IPS-18a (cell line): ENCODE measurements around the gene NDUFA5.

ENCODE experiments used
- H3K27ac ChIP-seq: one replicate; pipeline ENCODE4 v1.5.1; 2013; ENCODE audit warnings: low read length
- H3K27me3 ChIP-seq: one replicate; pipeline ENCODE4 v1.6.1; 2013; ENCODE audit warnings: mild to moderate bottlenecking, low read length; ENCODE audit not compliant: control insufficient read depth, insufficient read depth
- H3K36me3 ChIP-seq: one replicate; pipeline ENCODE4 v1.6.1; 2013; ENCODE audit warnings: low read depth, low read length; ENCODE audit not compliant: control insufficient read depth
- H3K4me1 ChIP-seq: one replicate; pipeline ENCODE4 v1.6.1; 2013; ENCODE audit warnings: low read depth, low read length; ENCODE audit not compliant: control insufficient read depth
- H3K4me3 ChIP-seq: one replicate; pipeline ENCODE4 v1.5.1; 2013; ENCODE audit warnings: low read length
- H3K9ac ChIP-seq: one replicate; pipeline ENCODE4 v1.6.1; 2013; ENCODE audit warnings: mild to moderate bottlenecking, low read length, moderate library complexity
- H3K9me3 ChIP-seq: one replicate; pipeline ENCODE4 v1.6.1; 2013; ENCODE audit warnings: low read depth, low read length; ENCODE audit not compliant: control insufficient read depth

NDUFA5 gene

DNA sequence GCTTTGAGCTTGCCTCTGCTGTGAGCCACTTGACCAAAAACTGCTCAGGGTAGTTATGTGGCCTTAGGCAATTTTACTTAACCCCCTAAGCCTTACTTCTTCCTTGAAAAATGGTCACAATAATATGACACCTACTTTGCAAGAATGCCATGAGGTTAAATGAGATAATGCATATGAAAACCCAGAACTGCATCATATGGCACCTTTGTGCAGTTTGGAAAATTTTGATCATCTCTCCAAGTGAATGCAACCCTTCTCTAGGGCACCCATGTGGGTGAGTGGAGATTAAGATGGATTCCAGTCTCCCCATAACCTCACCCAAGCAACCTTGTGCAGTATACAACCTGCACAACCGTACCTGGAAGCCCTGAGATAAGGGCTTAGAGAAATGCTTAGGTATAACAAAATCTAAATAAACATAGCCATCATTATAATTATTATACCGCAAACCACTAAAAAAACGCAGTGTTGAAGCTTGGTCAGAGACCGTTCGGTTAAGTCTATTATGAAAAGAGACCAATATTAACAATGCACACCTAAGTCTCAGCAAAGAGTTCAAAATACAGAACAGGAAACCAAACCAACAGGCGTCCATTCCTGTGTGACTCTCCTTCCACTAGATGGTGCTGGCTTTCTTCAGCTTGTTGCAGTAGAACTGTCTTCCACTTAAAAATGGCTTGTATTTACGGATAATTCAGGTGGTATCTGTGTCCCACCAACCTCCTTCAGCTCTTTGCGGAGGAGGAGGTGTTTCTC lies 23.0 kb upstream of the NDUFA5 start:
- no peak overlapping the region for H3K9ac ChIP-seq
- no peak overlapping the region for H3K27ac ChIP-seq
- H3K4me1 ChIP-seq, result peaks cover 8% of the 10 kb centered on the region
- H3K9me3 ChIP-seq, result no peaks in the 10 kb centered on the region
- no peaks in the 10 kb centered on the region for H3K27me3 ChIP-seq
- H3K4me3 ChIP-seq, result no peak overlapping the region
- H3K36me3 ChIP-seq, result no peaks in the 10 kb centered on the region

DNA sequence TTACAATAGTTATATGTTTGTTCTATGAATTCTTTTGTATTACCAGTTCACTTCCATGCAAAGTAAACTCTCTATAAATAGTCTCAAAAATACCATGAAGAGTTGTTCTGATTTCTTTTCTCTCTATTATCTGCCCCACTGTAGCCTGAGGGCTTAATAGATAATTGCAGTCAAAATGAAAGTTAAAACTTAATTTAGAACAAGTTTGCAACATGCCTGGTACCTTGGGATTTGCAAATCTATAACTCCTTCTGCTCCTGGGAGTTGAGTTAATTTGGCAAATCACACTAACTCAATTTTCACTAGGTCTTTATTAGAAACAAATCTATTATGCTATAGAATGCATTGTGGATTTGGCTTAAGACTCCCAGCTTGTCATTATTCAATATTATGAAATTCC lies 21.8 kb upstream of the NDUFA5 start:
- no peak overlapping the region for H3K9ac ChIP-seq
- H3K27me3 ChIP-seq, result no peaks in the 10 kb centered on the region
- no peak overlapping the region for H3K27ac ChIP-seq
- H3K9me3 ChIP-seq, result no peaks in the 10 kb centered on the region
- no peaks in the 10 kb centered on the region for H3K36me3 ChIP-seq
- no peak overlapping the region for H3K4me3 ChIP-seq
- H3K4me1 ChIP-seq, result peaks cover 20% of the 10 kb centered on the region

DNA sequence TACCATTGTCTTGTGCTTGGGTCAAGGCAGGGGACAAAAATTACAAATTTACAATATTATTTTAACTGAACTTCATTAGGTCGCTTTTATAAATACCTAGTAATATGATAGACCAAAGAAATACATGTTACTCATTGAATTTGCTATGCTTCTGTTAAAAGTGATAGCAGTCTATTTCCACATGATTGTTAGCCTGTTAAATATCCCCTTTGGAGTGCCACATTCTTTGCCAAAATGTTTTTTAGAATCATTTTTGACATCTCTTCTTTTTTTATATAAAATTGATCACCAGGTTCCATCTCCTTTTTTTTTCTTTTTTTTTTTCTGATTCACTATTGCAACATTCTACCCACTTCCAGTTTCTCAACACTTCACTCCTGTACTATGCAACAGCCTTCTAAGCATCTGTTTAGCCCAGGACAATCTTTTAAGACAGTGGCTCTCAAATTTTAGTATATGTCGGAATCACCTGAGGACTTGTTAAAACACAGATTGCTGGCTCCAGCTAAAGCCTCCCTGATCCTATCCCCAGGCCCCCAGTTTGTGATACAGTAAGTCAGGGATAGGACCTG lies 16.4 kb upstream of the NDUFA5 start:
- no peak overlapping the region for H3K27ac ChIP-seq

DNA sequence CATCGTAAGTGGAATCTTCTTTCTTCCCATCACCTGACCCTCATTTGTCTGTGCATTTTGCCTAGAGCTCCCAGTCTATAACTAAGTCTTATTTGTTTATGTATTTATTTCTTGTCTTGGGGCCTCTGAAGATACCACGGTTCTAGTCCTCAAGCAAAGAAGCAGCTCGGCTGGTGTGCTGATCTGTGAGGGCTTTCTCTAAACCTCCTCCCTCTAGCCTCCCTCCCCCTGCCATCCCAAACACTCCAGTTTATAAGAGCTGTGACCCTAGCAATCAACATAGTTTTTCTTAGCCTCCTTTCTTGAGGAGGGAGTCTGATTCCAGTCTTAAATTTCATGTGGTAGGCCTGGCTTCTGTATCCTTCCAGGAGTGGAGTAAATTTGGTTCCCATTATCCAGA lies 15.7 kb upstream of the NDUFA5 start:
- Histone ChIP-seq H3K27ac (no peak overlapping the region), H3K27me3 (no peaks in the 10 kb centered on the region), H3K36me3 (no peaks in the 10 kb centered on the region), H3K4me3 (no peak overlapping the region), H3K9me3 (no peaks in the 10 kb centered on the region), H3K4me1 (peaks cover 24% of the 10 kb centered on the region), H3K9ac (no peak overlapping the region)

More for the DNA sequence above, 16.4 kb upstream of the NDUFA5 start:
- Histone ChIP-seq H3K4me3 (no peak overlapping the region), H3K36me3 (no peaks in the 10 kb centered on the region), H3K9ac (no peak overlapping the region), H3K4me1 (peaks cover 24% of the 10 kb centered on the region), H3K9me3 (no peaks in the 10 kb centered on the region), H3K27me3 (no peaks in the 10 kb centered on the region)

DNA sequence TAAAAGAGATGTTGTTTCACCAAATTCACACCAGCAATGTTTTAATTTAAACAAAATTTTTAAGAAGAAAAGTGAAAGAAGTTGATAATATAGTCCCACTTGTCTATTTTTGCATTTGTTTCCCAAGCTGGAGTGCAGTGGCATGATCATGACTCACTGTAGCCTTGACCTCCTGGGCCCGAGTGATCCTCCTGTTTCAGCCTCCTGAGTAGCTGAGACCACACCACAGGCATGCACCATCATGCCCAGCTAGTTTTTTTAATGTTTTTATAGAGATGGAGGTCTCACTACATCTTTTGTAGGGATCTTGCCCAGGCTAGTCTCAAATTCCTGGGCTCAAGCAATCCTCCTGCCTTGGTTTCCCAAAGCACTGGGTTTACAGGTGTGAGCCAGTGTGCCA lies 14.1 kb upstream of the NDUFA5 start:
- Histone ChIP-seq H3K27me3 (no peaks in the 10 kb centered on the region), H3K9me3 (no peaks in the 10 kb centered on the region), H3K36me3 (no peaks in the 10 kb centered on the region), H3K4me3 (no peak overlapping the region), H3K9ac (no peak overlapping the region), H3K27ac (no peak overlapping the region), H3K4me1 (peaks cover 24% of the 10 kb centered on the region)

DNA sequence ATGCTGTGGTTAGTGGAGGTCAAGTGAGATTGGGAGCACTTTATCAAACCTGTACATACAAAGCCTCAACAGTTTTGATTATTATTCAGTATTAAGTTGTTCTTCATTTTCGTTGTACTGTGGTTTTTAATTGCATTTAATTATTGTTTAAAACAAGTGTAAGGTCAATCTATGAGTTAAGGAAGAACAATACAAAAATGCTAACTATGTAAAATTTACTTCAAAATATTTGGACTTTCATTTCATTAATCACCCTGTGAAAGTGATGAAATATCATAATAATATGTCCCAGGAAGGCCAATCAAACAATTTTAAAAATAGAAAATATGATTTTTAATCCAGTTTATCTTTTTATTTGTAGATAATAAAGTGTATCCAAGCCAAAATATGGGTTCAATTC lies 13.6 kb upstream of the NDUFA5 start:
- Histone ChIP-seq H3K27me3 (no peaks in the 10 kb centered on the region), H3K36me3 (no peaks in the 10 kb centered on the region), H3K27ac (no peak overlapping the region), H3K4me3 (no peak overlapping the region), H3K9ac (no peak overlapping the region), H3K9me3 (no peaks in the 10 kb centered on the region), H3K4me1 (peaks cover 24% of the 10 kb centered on the region)

DNA sequence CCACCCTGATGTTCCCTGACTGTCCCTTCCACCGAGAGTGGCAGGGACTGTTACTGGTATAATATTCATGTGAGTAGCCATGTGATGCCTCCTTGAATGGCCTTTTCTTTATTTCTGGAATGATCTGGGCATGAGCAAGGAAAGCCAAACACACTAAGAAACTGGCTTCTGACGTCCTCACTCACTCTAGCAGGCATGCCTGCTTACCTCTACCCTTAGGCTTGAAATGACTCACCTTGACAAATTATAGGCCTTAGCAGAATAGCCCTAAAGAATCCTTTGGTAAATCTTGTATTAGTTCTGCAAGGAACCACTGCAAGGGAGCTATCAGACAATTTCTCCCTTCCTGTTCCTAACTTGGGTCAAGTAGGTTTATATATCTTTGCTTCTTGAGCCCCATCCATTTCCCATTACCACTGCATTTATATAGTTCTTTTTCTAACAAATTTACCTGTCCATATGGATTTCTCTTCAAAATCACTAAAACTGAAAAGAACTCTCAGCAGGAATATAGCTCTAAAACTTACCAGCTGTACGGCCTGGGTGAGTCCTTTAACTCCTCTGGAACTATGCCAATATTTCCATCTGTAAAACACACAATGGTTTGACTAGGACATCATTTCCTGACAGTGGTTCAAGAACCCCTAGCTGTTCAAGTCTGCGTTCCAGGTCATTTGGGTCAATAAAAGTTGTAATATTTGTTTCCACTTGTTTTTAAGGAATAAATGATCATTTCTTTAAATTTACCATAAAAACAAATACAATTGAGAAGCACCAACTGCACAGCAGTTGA lies 13.0 kb upstream of the NDUFA5 start:
- Histone ChIP-seq H3K36me3 (no peaks in the 10 kb centered on the region), H3K27me3 (no peaks in the 10 kb centered on the region), H3K4me1 (peaks cover 22% of the 10 kb centered on the region), H3K9ac (no peak overlapping the region), H3K4me3 (no peak overlapping the region), H3K27ac (no peak overlapping the region), H3K9me3 (no peaks in the 10 kb centered on the region)

DNA sequence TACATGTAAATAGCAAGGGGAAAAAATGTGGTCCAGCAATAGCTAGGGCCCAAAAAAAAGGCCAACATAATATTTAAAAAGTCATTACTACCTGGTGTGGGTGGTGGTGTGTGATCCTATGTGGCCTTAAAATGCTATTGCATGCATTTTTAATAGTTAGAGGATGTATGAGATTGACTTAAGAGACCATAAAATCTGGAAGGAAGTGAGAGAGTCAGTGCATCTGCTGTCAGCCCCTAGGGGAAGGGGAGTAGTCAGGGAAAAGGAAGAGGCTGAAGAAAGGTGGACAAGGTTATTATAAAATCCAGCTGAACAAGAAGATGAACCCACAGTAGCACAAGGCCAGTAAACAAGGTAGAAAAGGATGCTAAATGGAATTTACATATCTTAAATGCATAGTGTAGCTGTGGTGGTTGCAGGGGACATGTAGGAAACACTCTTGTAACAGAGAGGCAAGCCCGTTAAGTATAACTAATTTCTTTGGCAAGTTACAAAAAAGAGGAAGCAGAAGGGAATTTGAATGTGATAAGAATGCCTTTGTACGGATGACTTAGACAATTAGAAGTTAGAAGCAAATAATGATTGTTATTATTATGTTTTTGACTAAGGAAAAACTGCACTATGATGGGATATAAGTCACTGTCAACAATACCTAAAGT lies 11.9 kb upstream of the NDUFA5 start:
- Histone ChIP-seq H3K9ac (no peak overlapping the region), H3K9me3 (no peaks in the 10 kb centered on the region), H3K4me3 (no peak overlapping the region), H3K27me3 (no peaks in the 10 kb centered on the region), H3K27ac (no peak overlapping the region), H3K36me3 (no peaks in the 10 kb centered on the region), H3K4me1 (peaks cover 11% of the 10 kb centered on the region)

DNA sequence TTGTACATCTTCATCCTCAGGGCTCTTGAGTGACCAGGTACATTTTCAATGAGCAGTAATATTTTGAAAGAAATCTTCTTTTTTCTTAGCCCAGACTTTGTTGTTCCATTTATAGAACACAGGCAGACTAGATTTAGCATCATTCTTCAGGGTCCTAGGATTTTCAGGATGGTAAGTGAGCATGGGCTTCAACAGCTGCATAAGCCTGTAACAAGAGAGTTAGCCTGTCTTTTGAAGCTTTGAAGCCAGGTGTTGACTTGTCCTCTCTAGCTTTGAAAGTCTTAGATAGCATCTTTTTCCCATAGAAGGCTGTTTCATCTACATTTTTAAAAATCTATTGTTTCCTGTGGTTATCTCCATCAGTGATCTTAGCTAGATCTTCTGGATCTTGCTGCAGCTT lies 4.5 kb upstream of the NDUFA5 start:
- no peaks in the 10 kb centered on the region for H3K4me1 ChIP-seq
- no peaks in the 10 kb centered on the region for H3K36me3 ChIP-seq
- no peak overlapping the region for H3K9ac ChIP-seq
- H3K27me3 ChIP-seq, result no peaks in the 10 kb centered on the region
- no peak overlapping the region for H3K4me3 ChIP-seq
- H3K27ac ChIP-seq, result no peak overlapping the region
- H3K9me3 ChIP-seq, result no peaks in the 10 kb centered on the region

DNA sequence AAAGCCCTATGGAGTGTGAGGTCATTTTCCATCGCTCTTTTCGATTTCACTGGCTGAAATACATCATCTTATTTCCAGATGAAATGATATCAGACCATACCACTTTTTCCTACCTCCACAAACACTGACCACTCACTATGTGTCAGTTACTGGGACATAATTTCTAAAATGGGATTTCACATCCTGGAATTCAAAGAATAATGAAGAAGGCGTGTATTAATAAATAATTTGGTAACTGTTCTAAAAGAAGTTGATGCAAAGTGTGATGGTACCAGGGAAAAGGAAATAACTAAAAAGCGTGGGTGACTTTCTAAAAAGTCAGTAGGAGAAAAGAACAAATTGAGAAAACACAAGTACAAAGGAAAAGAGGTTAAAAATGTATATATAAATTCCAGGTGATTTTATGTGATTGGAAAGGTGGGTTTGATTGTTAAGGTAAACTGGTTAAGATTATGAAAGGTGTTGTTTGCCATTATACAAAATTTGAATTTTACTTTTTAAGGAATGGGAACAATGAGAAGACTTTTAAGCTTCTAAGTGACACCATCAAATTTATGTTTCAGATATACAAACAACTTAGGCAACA lies 764 bp upstream of the NDUFA5 start:
- Histone ChIP-seq H3K27me3 (no peaks in the 10 kb centered on the region), H3K4me3 (peak overlapping the region; percentile 98), H3K9ac (peak overlapping the region; percentile 40), H3K27ac (peak overlapping the region; percentile 59), H3K9me3 (no peaks in the 10 kb centered on the region), H3K4me1 (no peaks in the 10 kb centered on the region), H3K36me3 (no peaks in the 10 kb centered on the region)

DNA sequence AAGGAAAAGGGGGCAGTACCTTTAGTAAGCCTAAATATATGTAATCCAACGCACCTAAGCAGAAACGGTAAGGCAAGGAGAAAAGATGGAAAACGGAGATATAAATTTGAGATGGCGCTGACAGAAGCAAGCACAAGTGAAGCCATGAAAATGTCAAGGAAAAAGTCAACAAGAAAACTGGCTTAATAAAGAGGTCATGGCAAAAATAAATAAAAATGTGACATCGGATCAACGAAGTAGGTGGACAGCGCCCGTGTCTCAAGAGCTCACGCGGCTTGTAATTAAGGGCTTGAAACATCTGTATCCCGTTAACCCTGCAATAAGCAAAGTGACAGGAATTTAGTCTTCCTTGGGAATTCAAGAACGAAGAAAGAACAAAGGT lies 611 bp downstream of the NDUFA5 start:
- peak overlapping the region; percentile 98 for H3K4me3 ChIP-seq
- peak overlapping the region; percentile 96 for H3K9ac ChIP-seq
- no peaks in the 10 kb centered on the region for H3K4me1 ChIP-seq
- H3K36me3 ChIP-seq, result peaks cover 7% of the 10 kb centered on the region
- H3K9me3 ChIP-seq, result no peaks in the 10 kb centered on the region
- peak overlapping the region; percentile 70 for H3K27ac ChIP-seq
- no peaks in the 10 kb centered on the region for H3K27me3 ChIP-seq
